HepG2 (cell line): ENCODE data around the gene SLC25A10. TPM values are rescaled to one million over a fixed set of nuclear protein-coding genes. Genes with fewer than 3 reads are reported as not detected.

Experiments used
- ATAC-seq: fragments of 200-7000 bp; cut with Tn5 transposase; 3 replicates; pipeline ENCODE4 v1.9.1; 2020; ENCODE audit warnings: mild to moderate bottlenecking, moderate library complexity
- BruUV-seq: library from RNA; stranded (reverse); fragments of 400-500 nt; replicated peaks from 2 replicates; lab custom pipeline; 2021; lab: Mats Ljungman, UMichigan
- CTCF ChIA-PET: fragments of 300-600 bp; formaldehyde crosslinking; extraction: SDS; loops from one replicate; lab custom pipeline; 2021; ENCODE audit warnings: low total read pairs, inconsistent platforms, low intra/inter-chr PET ratio; lab: Yijun Ruan, JAX
- POLR2A ChIA-PET: fragments of 350-600 bp; sonication (Branson Sonifier 250); formaldehyde crosslinking; loops from one replicate; lab custom pipeline; 2020; ENCODE audit warnings: antibody characterized with exemption, inconsistent platforms; lab: Yijun Ruan, JAX
- DNase-seq: peaks from one replicate; pipeline ENCODE4 v3.0.0-alpha.2; 2015; ENCODE audit warnings: low spot score
- FAIRE-seq: peaks from 3 replicates; lab custom pipeline; 2011; peaks lifted over from hg19 to GRCh38; lab: Jason Lieb, UNC
- H2AFZ ChIP-seq: one replicate; pipeline ENCODE4 v1.6.1; 2011; ENCODE audit warnings: low read length, inconsistent platforms
- H3K27ac ChIP-seq: fragments of 300-600 bp; 3 replicates; pipeline ENCODE4 v1.8.0; 2011; ENCODE audit warnings: mixed run types, mild to moderate bottlenecking, mixed read lengths, low read length, inconsistent platforms; ENCODE audit not compliant: insufficient read depth; ENCODE audit errors: extremely low read length
- H3K27me3 ChIP-seq, 2 experiments: fragments of 200-600 bp in 1 of 2; 2 replicates in 1 of 2; 3 replicates in 1 of 2; pipeline versions ENCODE4 v1.6.0 to v1.8.0; 2011; ENCODE audit warnings: low read length in 2 of 2, mild to moderate bottlenecking in 2 of 2, moderate library complexity in 2 of 2, inconsistent platforms in 1 of 2; ENCODE audit not compliant: insufficient read depth in 2 of 2, control insufficient read depth in 1 of 2
- H3K36me3 ChIP-seq, 2 experiments: fragments of 200-600 bp in 1 of 2; replicated peaks in 1 of 2; 2 replicates in 1 of 2; 3 replicates in 1 of 2; pipeline versions ENCODE4 v1.5.1 to v1.8.0; 2011; ENCODE audit warnings: low read length in 2 of 2, inconsistent platforms in 1 of 2; ENCODE audit not compliant: insufficient read depth in 2 of 2, control insufficient read depth in 1 of 2
- H3K4me1 ChIP-seq: 2 replicates; pipeline ENCODE4 v1.5.1; 2012; ENCODE audit warnings: low read length, inconsistent platforms; ENCODE audit not compliant: insufficient read depth
- H3K4me2 ChIP-seq: 2 replicates; pipeline ENCODE4 v1.6.0; 2011; ENCODE audit warnings: low read depth, low read length, inconsistent platforms
- H3K4me3 ChIP-seq, 3 experiments: fragments of 200-600 bp in 1 of 3; sonication (generic), shearing (Covaris generic) in 1 of 3; replicated peaks in 1 of 3; 2 replicates each; pipeline ENCODE4 v1.5.1; 2011 to 2016; ENCODE audit warnings: low read length in 3 of 3, inconsistent platforms in 2 of 3, low read depth in 2 of 3, mild to moderate bottlenecking in 2 of 3, control low read depth in 1 of 3, mixed read lengths in 1 of 3; ENCODE audit not compliant: insufficient read depth in 1 of 3
- H3K79me2 ChIP-seq: one replicate; pipeline ENCODE4 v1.6.1; 2011; ENCODE audit warnings: low read length, inconsistent platforms; ENCODE audit not compliant: insufficient read depth
- H3K9ac ChIP-seq: 2 replicates; pipeline ENCODE4 v1.6.0; 2011; ENCODE audit warnings: mild to moderate bottlenecking, low read depth, low read length, inconsistent platforms; ENCODE audit not compliant: insufficient read depth
- H3K9me3 ChIP-seq: 2 replicates; pipeline ENCODE4 v1.5.1; 2012; ENCODE audit warnings: mild to moderate bottlenecking, low read length
- H4K20me1 ChIP-seq: 2 replicates; pipeline ENCODE4 v1.6.0; 2011; ENCODE audit warnings: inconsistent platforms, mild to moderate bottlenecking, low read length, moderate library complexity; ENCODE audit not compliant: insufficient read depth
- AKAP8 ChIP-seq: sonication (generic); formaldehyde crosslinking; IDR thresholded peaks from 2 replicates; pipeline ENCODE4 v1.5.1; 2020; ENCODE audit warnings: mild to moderate bottlenecking, missing genetic modification reagents
- CHCHD3 ChIP-seq: sonication (generic); formaldehyde crosslinking; IDR thresholded peaks from 2 replicates; pipeline ENCODE4 v1.8.0; 2022; ENCODE audit warnings: mild to moderate bottlenecking, missing genetic modification reagents, moderate library complexity
- FOXO4 ChIP-seq: sonication (generic); formaldehyde crosslinking; conservative IDR thresholded peaks from 2 replicates; pipeline ENCODE4 v1.8.1; 2023; ENCODE audit warnings: missing genetic modification reagents
- IKZF1 ChIP-seq: fragments of 450-650 bp; IDR thresholded peaks from 2 replicates; pipeline ENCODE4 v1.7.1; 2016
- MED13 ChIP-seq: sonication (generic); formaldehyde crosslinking; IDR thresholded peaks from 2 replicates; pipeline ENCODE4 v1.5.0; 2020; ENCODE audit warnings: missing genetic modification reagents
- NFIC ChIP-seq: IDR thresholded peaks from 2 replicates; pipeline ENCODE4 v1.6.1; 2012; ENCODE audit warnings: mild to moderate bottlenecking, low read length, inconsistent platforms
- POLR2A ChIP-seq, 2 experiments: IDR thresholded peaks; 2 replicates each; pipeline ENCODE4 v1.6.1; 2011; ENCODE audit warnings: low read depth in 2 of 2, low read length in 2 of 2, mild to moderate bottlenecking in 1 of 2, moderate library complexity in 1 of 2; ENCODE audit not compliant: insufficient read depth in 1 of 2
- SNAPC2 ChIP-seq: sonication (generic); formaldehyde crosslinking; IDR thresholded peaks from 2 replicates; pipeline ENCODE4 v1.8.1; 2022; ENCODE audit warnings: mild to moderate bottlenecking, missing genetic modification reagents
- ZEB1 ChIP-seq: IDR thresholded peaks from 2 replicates; pipeline ENCODE4 v1.6.1; 2012; ENCODE audit warnings: mild to moderate bottlenecking, low read depth, inconsistent platforms; ENCODE audit not compliant: insufficient replicate concordance
- ZFYVE20 ChIP-seq: sonication (generic); formaldehyde crosslinking; IDR thresholded peaks from 2 replicates; pipeline ENCODE4 v1.8.0; 2023; ENCODE audit warnings: low read depth, mild to moderate bottlenecking, moderate library complexity, missing genetic modification reagents, borderline replicate concordance
- ZMYM3 ChIP-seq: sonication (generic); formaldehyde crosslinking; IDR thresholded peaks from 2 replicates; pipeline ENCODE4 v1.5.1; 2020; ENCODE audit warnings: mild to moderate bottlenecking, missing genetic modification reagents
- ZNF142 ChIP-seq: sonication (generic); formaldehyde crosslinking; IDR thresholded peaks from 2 replicates; pipeline ENCODE4 v1.4.0; 2020; ENCODE audit warnings: missing genetic modification reagents
- ZNF724P ChIP-seq: sonication (generic); formaldehyde crosslinking; IDR thresholded peaks from 2 replicates; pipeline ENCODE4 v1.8.0; 2022; ENCODE audit warnings: missing genetic modification reagents, borderline replicate concordance
- WGBS: methylation state at CpG from one replicate; pipeline ENCODE4 v1.1.6; 2017; ENCODE audit warnings: low lambda C conversion rate; 5-methylcytosine and 5-hydroxymethylcytosine counted together
- in situ Hi-C: cut with HindIII; loops from 2 replicates; pipeline ENCODE4 v1.10.0; 2017; ENCODE audit warnings: low pct_unique_long_range_greater_than_20kb; ENCODE audit not compliant: extremely low pct_ligation_motif_present
- intact Hi-C: fragments of 100-400 bp; cut with micrococcal nuclease; formaldehyde crosslinking; loops from one replicate; pipeline ENCODE4 v1.10.0; 2022; ENCODE audit not compliant: unreplicated experiment
- polyA plus RNA-seq, 8 experiments: library from polyadenylated mRNA; depleted of rRNA in 3 of 8; stranded (reverse) in 7 of 8; unstranded in 1 of 8; fragments of >200 nt; fragmentation: Illumina TruSeq in 4 of 8; extraction: Trizol in 4 of 8; gene quantifications; 2 replicates each; pipeline versions ENCODE4 v1.2.1 to v1.2.3, GENCODE V29; 2011 to 2016; ENCODE audit warnings: low read depth in 4 of 8, missing spikeins in 1 of 8, mixed read lengths in 1 of 8; ENCODE audit not compliant: insufficient read depth in 1 of 8
- total RNA-seq, 5 experiments: library from RNA; depleted of rRNA; stranded (reverse); fragments of >200 nt; fragmentation: Illumina TruSeq; extraction: Trizol; gene quantifications; 2 replicates each; pipeline ENCODE4 v1.2.3, GENCODE V29; 2016; ENCODE audit warnings: low read depth in 1 of 5
- TF ChIP-seq, protein P1 (sequence below): sonication (generic); formaldehyde crosslinking; conservative IDR thresholded peaks from 2 replicates; pipeline ENCODE4 v1.4.0; 2020; ENCODE audit warnings: mild to moderate bottlenecking, missing genetic modification reagents, moderate library complexity

The SLC25A10 gene
- total and polyA plus RNA-seq, 2 of the 13 experiments (the other 11 are each of a cell fraction or from before 2014, with no cell fraction given) = 46.5 to 140 TPM

DNA sequence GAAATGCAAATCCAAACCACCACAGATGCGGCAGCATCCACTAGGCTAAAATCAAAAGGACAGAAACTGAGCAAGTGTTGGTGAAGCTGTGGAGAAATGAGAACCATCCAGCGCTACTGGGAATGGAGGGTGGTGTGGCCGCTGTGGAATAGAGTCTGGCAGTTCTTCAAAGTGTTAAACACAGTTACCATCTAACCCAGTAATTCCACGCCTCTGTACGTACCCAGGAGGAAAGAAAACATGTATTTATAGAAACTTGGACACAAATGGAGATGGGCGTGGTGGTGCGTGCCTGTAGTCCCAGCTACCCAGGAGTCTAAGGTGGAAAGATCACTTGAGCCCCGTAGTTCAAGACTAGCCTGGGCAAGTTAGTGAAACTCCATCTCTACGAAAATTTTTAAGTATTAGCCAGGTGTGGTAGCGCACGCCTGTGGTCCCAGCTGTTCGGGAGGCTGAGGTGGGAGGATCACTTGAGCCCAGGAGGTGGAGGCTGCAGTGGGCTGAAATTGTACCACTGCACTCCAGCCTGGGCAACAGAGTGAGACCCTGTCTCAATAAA lies 11.6 kb downstream of the SLC25A10 start:
- H3K36me3 ChIP-seq = peaks cover 1 to 9% of the 10 kb centered on the region in 2 experiments; a peak in 3 of 5 replicates
- H3K9ac ChIP-seq = no peak overlapping the region
- ATAC-seq = no peak
- WGBS = 27% methylated on average over 12 of the region's 12 CpGs
- peaks cover 42% of the 10 kb centered on the region for H3K4me1 ChIP-seq
- H3K4me3 ChIP-seq = no peak overlapping the region
- ChIA-PET CTCF (no interaction called here), POLR2A (interaction anchor here (1.0 to 5.8 kb wide), 4 partner anchors 10 to 57 kb away, joined by 3 to 72 read pairs (median 8); partner anchors contain the start of genes CCDC137, MRPL12 and SLC25A10)
- H2AFZ ChIP-seq = no peak overlapping the region
- peak; percentile 84 for FAIRE-seq
- peak overlapping the region; percentile 22 for H3K4me2 ChIP-seq
- no peak overlapping the region for H3K27ac ChIP-seq
- no peaks in the 10 kb centered on the region for H3K79me2 ChIP-seq
- DNase-seq = no peak
- in situ Hi-C loops (no loop called here), intact Hi-C loops (no loop called here)
- H3K9me3 ChIP-seq = no peaks in the 10 kb centered on the region
- TSS peak; percentile 45 for BruUV-seq
- no peaks in the 10 kb centered on the region for H3K27me3 ChIP-seq
- no peaks in the 10 kb centered on the region for H4K20me1 ChIP-seq
- TF ChIP-seq SNAPC2 (CRISPR knock-in tag) (no peak), ZNF142 (CRISPR knock-in tag) (0 out of 2 replicates have a peak, but pooled peaks have one; percentile 63), ZNF724P (CRISPR knock-in tag) (peak; percentile 39; the same call in 1 of the 2 replicates), POLR2A (IDR thresholded peaks at IDR 0.05; ENCODE audit: insufficient read depth in 1 of 2, low read depth in 2 of 2, low read length in 2 of 2) (peak; percentile 3 to 25; a peak in 1 of 4 replicates), IKZF1 (no peak), ZFYVE20 (CRISPR knock-in tag) (0 out of 2 replicates have a peak, but pooled peaks have one; percentile 41), AKAP8 (CRISPR knock-in tag) (peak; percentile 51; the same call in 1 of the 2 replicates), CHCHD3 (CRISPR knock-in tag) (0 out of 2 replicates have a peak, but pooled peaks have one; percentile 58), NFIC (no peak), FOXO4 (no peak), ZMYM3 (CRISPR knock-in tag) (peak; percentile 68; the same call in 1 of the 2 replicates), MED13 (CRISPR knock-in tag) (0 out of 2 replicates have a peak, but pooled peaks have one; percentile 34), ZEB1 (peak; percentile 13)
- TF ChIP-seq, protein P1, sequence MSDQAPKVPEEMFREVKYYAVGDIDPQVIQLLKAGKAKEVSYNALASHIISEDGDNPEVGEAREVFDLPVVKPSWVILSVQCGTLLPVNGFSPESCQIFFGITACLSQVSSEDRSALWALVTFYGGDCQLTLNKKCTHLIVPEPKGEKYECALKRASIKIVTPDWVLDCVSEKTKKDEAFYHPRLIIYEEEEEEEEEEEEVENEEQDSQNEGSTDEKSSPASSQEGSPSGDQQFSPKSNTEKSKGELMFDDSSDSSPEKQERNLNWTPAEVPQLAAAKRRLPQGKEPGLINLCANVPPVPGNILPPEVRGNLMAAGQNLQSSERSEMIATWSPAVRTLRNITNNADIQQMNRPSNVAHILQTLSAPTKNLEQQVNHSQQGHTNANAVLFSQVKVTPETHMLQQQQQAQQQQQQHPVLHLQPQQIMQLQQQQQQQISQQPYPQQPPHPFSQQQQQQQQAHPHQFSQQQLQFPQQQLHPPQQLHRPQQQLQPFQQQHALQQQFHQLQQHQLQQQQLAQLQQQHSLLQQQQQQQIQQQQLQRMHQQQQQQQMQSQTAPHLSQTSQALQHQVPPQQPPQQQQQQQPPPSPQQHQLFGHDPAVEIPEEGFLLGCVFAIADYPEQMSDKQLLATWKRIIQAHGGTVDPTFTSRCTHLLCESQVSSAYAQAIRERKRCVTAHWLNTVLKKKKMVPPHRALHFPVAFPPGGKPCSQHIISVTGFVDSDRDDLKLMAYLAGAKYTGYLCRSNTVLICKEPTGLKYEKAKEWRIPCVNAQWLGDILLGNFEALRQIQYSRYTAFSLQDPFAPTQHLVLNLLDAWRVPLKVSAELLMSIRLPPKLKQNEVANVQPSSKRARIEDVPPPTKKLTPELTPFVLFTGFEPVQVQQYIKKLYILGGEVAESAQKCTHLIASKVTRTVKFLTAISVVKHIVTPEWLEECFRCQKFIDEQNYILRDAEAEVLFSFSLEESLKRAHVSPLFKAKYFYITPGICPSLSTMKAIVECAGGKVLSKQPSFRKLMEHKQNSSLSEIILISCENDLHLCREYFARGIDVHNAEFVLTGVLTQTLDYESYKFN (CRISPR knock-in tag) = peak; percentile 7; the same call in 1 of the 2 replicates
